ENCODE measurements around the gene TMEM176B.

- TF ChIP-seq EZH2phosphoT487 (IDR thresholded peaks at IDR 0.05; ENCODE audit: insufficient read depth, low read depth) (no peak), EZH2 (IDR thresholded peaks at IDR 0.05; ENCODE audit: insufficient read depth, poor library complexity, severe bottlenecking) (no peak)
These were observed 15.2 kb downstream of the TMEM176B start for GRCh38 chr7:150784954-150785353.
